Activated CD4-positive, alpha-beta T cell treated with anti-CD3 and anti-CD28 coated beads, Interleukin-2, Interleukin-4, amounts not matched to agents 100 ng/mL and 50 ng/mL, durations not matched to agents 16 hours and 8 hours (primary cell): ENCODE results near the gene CCSER1.

Source experiments
- DNase-seq: peaks from one replicate; pipeline ENCODE4 v3.0.0-alpha.2; 2020; ENCODE audit warnings: low spot score

Gene CCSER1

DNA sequence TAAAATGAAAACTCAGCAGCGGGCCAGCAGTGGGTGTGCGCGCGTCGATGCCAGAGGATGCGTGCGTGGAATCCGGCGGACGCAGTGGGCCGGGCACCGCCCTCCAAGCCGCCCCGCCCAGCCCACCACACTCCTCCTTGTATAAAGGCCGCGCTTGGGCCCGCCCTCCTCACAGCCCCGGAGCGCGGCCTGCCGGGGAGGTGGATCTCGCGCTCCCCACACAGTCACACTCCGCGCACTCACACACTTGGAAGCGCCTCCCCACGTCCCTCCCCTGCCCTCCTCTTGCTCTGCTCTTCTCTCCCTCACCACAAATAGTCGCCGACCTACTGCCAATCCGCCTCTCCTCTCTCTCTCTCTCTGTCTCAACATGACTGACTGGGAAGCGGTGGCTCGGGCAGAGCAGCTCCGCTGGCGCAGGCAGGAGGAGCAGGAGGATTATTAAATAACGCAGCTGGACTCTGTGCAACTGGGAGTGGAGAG, at the start of gene CCSER1:
Gene CCSER1, plus strand, starts transcription at position 172 of the 483 bp plus-strand sequence.
- peak; percentile 21 for DNase-seq

DNA sequence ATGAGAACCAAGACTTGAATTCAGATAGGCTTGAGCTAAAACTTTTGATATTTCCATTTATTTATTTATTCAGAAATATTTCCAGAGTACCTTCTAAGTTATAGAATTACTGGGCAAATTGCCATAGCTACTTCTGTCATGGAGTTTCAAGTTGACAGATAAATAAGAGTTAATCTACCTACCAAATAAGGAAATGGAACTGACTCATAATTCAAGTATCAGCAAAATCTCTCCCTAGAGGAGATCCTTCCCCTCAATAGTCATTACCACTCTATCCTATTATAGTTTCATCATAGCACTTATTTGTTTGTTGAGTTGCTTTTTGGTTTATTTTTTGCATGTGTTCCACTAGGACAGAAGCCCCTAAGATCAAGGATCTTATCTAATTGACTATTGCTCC, 48.8 kb upstream of the CCSER1 start:
- peak; percentile 15 for DNase-seq

DNA sequence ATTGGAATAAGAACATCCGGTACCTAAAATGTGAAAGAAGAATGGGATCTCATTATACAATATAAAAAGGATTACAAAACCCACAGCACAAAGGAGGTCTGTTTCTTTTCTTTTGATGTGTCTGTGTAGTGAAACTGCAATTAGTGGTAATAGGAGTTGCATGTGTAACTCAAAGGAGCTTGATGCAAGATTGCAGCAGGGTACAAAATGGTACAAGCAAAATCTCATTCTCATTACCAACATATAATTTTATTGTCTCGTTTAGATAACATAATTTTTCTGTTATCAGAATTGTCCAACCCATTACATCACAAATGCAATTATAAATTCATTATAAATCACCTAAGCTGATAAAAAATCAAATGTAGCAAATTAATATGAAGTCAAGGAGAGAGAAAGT, 47.1 kb upstream of the CCSER1 start:
- DNase-seq, result no peak

DNA sequence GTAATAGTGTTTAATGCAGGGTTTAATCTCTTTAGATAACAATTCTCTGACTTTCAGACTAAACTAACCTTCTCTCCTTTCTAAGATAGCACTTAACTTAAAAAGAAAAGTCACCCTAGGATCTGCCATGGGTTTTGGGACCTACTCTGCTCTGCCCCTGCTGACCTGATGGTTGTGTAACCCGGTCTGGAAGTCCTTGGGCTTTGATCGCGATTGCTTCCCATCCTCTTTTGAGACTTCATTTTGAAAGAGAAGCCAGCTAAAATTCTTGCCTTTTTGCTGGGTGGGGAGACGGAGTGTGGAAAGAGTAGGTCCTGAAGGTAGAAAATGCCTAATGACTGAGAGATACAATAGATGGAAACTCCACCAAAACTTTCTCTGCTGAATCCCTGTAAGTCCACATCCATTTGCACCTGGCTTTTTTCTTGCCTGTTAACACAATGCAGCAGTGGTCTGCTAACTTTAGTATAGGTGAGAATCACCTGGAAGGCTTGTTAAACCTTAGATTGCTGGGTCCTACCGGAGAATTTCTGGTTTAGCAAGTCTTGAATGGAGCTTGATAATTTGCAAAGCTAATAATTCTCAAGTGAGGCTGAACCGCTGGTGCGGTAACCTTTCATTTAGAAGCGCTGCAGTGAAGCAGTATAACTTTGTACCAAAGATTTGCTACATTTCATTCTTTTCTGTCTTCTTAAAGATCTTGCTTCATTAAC, 45.6 kb upstream of the CCSER1 start:
- DNase-seq, result no peak

DNA sequence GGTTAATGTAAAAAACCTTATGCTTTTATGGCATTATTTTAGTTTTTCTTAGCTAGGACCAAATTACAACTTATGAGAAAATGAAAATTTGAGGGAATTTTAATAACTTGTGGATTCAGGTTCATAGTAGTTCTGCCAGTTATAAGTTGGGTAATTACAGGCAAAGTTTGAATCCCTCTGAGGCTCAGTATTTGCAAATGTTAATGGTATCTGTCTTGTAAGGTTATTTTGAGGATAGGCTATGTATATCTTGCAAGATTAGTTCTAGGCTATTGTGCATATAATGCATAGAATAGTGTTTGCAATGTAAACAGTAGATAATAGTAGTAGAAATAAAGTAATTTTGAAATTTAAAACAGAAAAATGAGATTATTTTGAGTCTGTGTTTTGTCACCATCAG, 44.7 kb upstream of the CCSER1 start:
- DNase-seq, result no peak

DNA sequence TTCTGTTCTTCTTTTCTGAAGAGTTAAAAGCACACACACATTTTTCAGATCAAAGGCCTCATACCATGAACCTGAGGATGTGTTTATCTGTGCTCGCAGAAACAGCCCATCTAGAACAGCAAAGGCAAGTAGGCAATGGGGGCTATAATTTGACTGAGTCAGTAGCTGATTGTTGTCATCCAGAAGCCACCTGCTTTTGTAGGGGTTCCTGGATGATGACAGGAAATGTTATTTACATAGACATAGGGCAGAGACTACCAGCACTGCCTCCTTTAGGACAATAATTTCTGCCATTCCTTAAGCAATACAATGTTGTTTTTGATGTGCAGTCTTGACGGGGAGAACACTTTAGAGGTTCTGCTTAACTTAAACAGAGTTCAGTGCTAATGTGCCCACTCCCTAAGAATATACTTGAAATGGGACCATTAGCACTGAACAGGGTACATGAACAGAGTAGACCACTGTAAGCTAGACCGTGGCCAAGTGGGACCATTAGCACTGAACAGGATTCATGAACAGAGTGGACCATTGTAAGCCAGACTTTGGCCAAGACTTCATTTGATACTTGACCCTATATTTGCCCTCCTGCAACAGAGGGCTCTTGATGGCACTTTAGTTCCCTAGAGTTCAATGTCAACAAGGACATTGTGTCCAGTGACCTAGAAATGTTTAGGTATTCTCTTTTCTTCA, 42.8 kb upstream of the CCSER1 start:
- no peak for DNase-seq

DNA sequence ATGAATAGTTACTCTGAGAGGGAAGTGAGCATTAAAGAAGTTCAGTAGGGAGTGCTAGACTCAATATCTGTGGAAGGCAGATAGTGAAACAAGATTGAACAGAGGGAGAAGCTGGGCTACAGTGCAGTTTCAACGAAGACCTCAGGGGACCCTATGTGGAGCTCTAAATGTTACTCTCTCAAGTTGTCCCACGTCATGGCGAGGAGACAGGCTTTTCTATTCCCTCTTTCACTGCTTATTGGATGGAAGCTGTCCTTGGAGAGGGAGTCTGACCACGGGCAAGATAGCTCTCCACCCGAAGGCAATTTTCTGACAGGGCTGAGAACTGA, 42.3 kb upstream of the CCSER1 start:
- no peak for DNase-seq

DNA sequence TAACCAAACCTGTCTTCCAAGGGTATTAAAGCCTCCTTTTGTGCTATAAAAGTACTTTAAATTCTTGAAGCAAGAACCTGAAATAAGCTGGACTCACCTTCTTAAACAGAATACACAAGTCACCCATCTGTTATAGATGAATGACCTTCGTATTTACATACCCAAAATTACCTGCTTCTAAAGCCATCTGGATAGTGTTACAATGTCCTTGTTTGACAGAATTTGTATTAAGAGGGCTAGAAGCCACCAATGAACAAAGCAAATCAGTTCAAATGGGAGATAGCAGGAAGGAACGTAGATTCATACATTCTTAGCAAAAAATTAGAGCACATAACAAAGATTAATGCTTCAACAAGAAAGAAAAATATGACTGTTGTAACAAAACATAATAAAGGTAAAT, 33.7 kb upstream of the CCSER1 start:
- no peak for DNase-seq

DNA sequence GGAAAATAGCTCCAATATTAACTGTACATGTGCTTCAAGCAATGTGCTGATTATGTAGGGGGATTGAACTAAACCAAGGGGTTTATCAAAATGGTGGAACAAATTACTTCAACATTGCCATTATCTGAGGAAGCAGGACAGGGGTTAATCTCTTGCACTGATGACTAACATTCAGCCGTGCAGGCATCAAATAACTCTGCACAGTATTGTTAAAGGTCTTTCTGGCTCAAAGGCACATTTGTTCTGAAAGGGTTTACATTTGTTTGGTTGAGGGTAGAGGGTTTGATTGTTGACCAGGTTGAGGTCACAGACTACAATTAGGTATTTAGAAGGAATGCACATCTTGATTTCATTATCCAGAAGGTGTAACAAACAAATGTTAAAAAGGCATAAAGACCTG, 32.2 kb upstream of the CCSER1 start:
- no peak for DNase-seq

DNA sequence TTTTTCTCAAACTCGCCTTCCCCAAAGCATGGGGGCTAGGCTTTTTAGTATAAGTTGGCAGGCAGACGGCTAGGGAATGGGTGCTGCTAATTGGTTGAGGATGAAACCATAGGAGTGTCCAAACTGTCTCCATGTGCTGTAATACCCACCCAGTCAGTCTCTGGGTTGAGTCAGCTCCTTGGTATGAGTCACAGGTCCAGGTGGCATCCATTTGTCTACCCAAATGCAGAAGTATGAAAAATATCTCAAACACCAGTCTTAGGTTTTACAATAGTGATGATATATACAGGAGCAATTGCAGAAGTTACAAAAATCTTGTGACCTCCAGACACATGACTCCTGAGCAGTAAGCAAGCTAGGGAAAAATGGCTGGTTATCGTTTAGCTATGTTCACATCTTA, 27.4 kb upstream of the CCSER1 start:
- no peak for DNase-seq

DNA sequence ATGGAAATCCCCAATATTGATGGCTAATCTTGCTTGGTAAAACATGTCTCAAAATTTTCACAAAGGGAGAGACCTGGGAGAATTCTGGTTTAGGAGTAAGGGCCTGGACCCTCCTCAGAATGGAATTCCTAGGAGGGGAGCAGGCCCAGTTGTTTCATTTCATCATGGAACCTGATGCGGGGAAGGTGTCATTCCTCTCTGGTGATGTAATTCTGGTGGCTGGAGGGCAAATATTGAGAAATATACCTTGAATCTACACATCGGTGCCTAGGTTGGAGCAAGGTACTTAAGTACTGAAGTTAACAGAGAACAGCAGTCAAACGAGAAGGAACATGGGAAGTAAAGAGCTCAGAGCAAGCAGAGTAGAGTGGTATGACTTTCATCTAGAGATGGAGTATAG, 23.2 kb upstream of the CCSER1 start:
- DNase-seq, result no peak

DNA sequence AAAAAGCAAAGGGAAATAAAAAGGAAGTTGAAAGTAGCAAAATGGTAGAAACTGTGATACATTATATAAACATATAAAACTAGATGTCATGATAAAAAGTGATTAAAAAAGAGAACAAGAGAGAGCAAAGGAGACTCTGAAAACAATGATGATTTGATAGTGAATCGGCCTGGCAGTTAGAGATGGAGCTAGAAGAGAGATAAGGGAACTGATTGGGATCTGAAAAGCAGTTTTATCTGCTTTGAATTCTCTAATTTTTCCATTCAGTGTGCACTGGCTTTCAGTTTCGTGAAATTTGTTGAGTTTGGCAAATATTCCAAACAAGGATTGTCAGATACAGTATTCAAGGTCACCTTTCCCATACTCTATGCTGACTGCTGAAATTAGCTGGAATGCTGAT, 21.9 kb upstream of the CCSER1 start:
- no peak for DNase-seq

DNA sequence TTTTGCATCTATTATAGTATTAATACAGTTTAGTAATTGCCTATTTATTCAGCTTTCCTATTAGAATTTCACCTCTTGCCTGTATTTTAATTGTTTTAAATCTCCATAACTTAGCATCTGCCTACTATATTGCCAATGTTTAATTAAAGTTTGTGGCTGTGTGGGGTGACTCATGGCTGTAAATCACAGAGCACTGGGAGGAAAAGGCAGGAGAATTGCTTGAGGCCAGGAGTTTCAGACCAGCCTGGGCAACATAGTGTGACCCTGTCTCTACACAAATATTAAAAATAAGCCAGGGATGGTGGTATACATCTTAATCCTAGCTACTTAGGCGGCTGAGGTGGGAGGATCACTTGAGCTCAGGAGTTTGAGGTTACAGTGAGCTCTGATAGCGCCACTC, 14.5 kb upstream of the CCSER1 start:
- DNase-seq, result no peak

DNA sequence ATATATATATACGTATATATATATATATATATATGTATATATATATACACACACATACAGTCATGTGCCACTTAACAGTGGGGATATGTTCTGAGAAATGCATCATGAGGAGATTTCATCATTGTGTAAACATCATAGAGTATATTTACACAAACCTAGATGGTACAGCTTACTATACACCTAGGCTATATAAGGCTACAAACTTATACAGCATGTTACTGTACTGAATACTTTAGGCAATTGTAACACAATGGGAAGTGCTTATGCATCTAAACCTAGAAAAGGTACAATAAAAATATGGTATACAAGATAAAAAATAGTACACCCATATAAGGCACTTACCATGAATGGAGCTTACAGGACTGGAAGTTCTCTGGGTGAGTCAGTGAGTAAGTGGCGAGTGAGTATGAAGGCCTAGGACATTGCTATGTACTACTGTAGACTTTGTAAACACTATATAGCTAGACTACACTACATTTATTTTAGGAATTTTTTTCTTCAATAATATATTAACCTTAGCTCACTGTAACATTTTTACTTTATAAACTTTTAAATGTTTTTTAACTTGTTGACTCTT, 13.2 kb upstream of the CCSER1 start:
- DNase-seq, result no peak

DNA sequence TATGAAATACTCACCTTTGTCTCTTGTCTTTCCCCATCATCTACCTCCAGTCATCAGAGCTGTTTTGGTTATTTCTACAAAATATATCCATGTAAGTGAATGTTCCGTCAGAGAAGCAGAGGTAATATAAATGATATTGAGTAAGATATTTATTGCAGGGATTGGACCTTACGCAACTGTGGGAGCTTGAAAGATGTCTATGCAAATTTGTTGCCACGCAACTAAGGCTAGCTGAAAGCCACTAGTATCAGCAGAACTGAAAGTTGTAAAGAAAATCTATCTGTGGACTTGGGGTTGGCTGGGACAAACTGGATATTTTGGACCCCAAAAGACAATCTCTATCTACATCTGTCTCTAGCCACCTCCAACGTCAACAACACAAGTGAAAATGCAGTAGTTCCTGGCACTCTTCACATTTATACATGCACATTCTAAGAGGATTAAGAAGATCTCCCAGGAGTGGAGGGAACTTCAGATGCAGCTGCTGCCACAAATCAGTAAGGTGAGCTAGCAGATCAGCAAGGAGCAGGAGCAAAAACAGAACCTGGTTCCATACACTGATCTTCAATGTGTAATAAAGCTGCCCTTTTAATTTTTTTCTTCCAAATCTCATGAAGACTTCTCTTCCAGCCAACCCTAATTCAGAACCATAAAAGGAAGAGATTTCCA, 8.5 kb upstream of the CCSER1 start:
- DNase-seq, result no peak

DNA sequence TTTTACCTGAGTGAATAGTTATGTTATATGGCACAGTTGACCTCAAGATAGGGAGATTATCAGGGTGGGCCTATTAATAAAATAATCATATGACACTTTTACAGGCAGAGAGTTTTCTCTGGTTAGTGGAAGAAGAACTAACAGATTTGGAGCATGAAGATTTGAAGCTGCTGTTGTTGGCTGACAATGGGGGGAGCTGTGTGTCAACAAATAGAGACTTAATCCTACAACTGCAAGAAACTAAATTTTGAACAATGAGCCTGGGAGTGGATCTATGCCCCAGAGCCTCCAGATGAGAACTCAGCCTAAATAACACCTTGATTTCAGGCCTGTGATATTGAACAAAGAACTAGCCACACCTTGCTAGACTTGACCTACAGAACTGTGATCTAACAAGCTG, 7.2 kb upstream of the CCSER1 start:
- no peak for DNase-seq

DNA sequence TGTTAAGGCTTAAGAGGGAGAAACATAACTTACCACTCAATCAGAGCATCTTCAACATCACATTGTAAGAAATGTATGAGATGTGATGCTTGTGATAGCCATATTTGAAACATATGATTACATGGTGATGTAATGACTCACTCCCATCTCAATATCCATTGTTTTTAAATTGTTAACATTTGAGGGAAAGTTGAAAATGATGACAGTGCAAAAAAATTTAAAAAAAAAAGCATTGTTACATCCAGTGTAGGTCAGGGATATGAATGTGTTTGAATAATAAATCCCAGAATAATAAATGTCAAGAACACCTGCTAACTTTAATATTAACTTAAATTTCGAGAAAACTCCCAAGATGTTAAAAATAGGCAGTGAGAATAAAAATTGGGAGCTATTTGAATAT, 6.4 kb upstream of the CCSER1 start:
- no peak for DNase-seq

DNA sequence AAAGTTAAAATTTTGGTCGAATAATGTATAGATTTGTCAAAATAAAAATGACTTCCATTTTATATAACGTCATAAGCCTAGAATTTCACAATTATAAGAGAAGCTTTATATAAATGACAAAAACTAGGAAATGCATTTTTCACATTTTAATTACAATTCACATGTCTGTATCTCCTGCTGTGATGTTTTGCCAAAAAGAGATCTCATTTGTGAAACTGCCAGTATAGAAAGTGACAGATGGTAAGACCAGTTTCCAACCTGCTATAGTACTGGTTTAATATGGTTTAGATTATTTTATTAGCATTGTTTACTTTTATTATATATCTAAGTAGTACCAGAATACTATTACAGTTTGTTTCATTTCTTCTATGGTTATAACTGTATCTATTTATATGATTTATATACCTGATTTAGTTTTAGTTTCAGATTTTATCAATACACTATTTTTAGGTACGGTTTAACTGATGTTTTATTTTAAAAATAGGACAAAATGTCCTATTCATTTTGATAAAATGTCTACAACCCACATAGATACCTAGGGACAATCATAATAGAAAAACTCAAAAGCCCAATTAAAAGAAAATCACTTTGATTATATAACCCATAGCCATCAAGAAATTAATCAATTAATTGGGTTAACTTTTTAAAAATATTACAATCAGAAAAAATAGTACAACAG, 5.4 kb upstream of the CCSER1 start:
- DNase-seq, result no peak

DNA sequence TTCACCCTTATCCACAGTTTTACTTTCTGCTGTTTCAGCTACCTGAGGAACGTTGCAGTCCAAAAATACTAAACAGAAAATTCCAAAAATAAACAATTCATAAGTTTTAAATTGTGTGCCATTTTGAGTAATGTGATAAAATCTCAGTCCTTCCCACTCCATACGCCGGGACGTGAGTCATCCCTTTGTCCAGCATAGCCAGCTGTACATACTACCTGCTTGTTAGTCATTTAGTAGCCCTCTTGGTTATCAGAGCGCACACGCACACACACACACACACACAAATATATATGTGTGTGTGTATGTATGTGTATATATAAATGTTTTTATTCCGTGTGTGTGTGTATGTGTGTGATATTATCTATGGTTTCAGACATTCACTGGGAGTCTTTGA, 4.8 kb upstream of the CCSER1 start:
- no peak for DNase-seq

DNA sequence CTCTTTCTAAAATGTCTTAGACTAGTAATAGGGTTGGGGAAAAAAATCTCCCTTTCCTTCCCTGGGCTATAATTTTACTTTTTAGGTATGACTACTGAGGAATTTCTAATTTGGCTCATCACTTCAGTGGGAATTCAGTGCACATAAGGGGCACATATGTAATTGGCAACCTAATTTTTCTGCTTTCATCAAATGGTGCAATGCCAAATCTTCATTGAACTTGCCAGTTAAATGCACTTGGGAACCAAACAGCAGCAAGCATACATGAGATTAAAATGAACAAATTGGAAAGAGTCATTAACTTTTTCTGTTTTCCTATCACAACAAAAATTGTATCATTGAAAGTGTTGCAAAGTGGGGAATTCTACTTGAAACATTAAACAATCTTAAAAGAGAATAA, 2.9 kb upstream of the CCSER1 start:
- no peak for DNase-seq

DNA sequence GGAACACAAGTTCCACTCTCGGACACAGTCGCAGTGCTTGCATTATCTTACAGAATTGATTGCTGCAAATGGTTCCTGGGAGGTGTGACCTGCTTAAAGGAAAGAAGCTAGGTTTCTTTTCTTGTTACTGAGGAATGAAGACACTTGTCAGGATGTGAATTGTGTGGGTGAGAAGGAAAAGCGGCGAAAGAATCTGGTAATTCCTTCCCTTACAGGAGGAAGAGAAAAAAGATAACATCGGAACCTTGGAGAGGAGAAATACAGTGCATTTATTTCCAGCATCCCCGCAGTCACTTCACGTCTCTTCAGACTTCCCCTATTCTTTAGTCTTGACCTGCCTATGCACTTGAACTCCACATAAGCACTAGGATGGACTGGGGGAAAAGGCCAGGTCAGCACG, 389 bp upstream of the CCSER1 start:
- no peak for DNase-seq

DNA sequence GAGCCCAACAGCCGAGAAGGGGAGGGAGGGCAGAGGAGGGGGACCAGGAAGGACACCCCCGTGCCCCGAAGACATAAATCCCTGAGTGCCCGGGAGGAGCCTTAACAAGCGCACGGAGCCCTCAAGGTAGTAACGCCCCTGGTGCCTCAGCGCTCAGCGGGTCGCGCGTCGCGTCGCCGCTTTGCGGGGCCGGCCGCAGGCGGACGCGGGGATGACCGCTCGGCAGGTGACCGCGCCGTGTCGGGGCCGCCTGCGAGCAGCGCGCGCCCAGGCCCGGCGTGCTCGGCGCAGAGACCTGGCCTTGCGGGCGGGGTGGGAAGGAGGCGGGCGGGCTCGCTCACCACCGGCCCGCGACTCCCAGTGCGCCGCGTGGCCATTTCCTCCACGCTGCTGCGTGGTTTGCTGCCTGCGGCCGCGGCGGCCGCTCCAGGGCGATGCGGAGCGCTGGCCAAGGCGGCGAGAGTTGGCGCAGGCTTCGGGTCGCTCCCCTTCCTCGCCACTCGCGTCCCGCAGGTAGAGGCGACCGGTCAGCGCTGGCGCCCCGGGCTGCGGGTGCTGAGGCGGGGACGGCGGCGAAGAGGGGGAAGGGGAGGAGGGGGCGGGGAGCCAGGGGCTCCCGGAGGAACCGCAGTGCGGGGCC, 632 bp downstream of the CCSER1 start:
- no peak for DNase-seq
